Spinal cord (tissue), 10 donors: ENCODE data around the gene RHOBTB1. TPM values are rescaled to one million over a fixed set of nuclear protein-coding genes. Genes with fewer than 3 reads are reported as not detected.
A peak's percentile ranks its signal among the peaks of the same experiment; 100 is the strongest.

Experiments used
- DNase-seq, 6 donors: peaks; one replicate each; pipeline versions ENCODE4 v3.0.0 to v3.0.0-alpha.2; 2013 to 2015; ENCODE audit warnings: low spot score in 6 of 6, low read depth in 4 of 6
- H3K27ac ChIP-seq: one replicate; pipeline ENCODE4 v1.5.1; 2013; ENCODE audit warnings: low read depth, low read length, control low read depth
- H3K27me3 ChIP-seq: one replicate; pipeline ENCODE4 v1.6.1; 2013; ENCODE audit warnings: low read length; ENCODE audit not compliant: control insufficient read depth, insufficient read depth
- H3K36me3 ChIP-seq: one replicate; pipeline ENCODE4 v1.6.1; 2013; ENCODE audit warnings: low read length; ENCODE audit not compliant: control insufficient read depth, insufficient read depth
- H3K4me1 ChIP-seq: one replicate; pipeline ENCODE4 v1.6.1; 2013; ENCODE audit warnings: low read length; ENCODE audit not compliant: control insufficient read depth, insufficient read depth
- H3K4me3 ChIP-seq: one replicate; pipeline ENCODE4 v1.5.1; 2013; ENCODE audit warnings: low read depth, low read length, control low read depth
- H3K9me3 ChIP-seq: one replicate; pipeline ENCODE4 v1.6.1; 2013; ENCODE audit warnings: low read length; ENCODE audit not compliant: control insufficient read depth, insufficient read depth
- WGBS: methylation state at CpG from one replicate; pipeline ENCODE4 v1.1.5; 2013; ENCODE audit warnings: missing lambda C conversion rate; ENCODE audit not compliant: insufficient coverage; 5-methylcytosine and 5-hydroxymethylcytosine counted together
- polyA plus RNA-seq, 2 donors: library from polyadenylated mRNA; unstranded; fragments of 120-200 nt; gene quantifications; one replicate each; pipeline ENCODE4 v1.2.1, GENCODE V29; 2013; ENCODE audit not compliant: insufficient read length in 2 of 2
- total RNA-seq, 2 donors: library from RNA; depleted of rRNA in 1 of 2; stranded (reverse); fragments of 120-200 nt in 1 of 2; fragments of >200 nt in 1 of 2; gene quantifications; one replicate each; pipeline versions ENCODE4 v1.2.3 to v1.2.4, GENCODE V29; 2013 to 2014
- donor health status: healthy.

RHOBTB1 gene
- total and polyA plus RNA-seq, 4 donors = 16.7 to 55.4 (median 19.0) TPM

- H3K4me1 ChIP-seq = peaks cover 5% of the 10 kb centered on the region
- no peaks in the 10 kb centered on the region for H3K36me3 ChIP-seq
- H3K27me3 ChIP-seq = no peaks in the 10 kb centered on the region
- H3K27ac ChIP-seq = peak overlapping the region; percentile 44
- H3K4me3 ChIP-seq = no peak overlapping the region
- WGBS = 20% methylated on average over 3 of the region's 6 CpGs
- no peaks in the 10 kb centered on the region for H3K9me3 ChIP-seq
- peak in 5 of 6 donors; percentile 52 to 89 (median 73) for DNase-seq
Observed at GRCh38 chr10:60901561-60902235, 42.3 kb downstream of the RHOBTB1 start.

DNA sequence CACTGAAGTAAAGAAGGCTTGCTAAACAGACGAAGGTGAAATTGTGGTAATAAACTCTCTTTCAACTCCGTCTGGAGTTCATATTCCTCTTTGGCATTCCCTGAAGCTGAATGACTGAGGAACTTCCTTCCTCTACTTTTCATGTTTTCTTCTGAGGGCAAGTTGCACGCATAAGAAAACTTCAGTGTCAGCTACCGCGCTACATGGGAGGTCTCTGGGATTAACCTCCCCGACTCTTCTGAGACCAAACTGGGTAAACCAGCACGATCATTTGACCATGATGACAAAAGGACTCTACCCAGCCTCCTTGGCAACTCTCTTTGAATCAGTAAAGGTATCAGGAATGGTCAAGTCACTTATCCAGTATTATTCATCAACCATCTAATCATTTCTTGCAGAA is 44.7 kb downstream of the RHOBTB1 start:
- H3K4me1 ChIP-seq = peaks cover 5% of the 10 kb centered on the region
- no peaks in the 10 kb centered on the region for H3K9me3 ChIP-seq
- WGBS = no CpG with 5 or more reads among the region's 7 CpGs
- no peak overlapping the region for H3K27ac ChIP-seq
- H3K36me3 ChIP-seq = no peaks in the 10 kb centered on the region
- no peaks in the 10 kb centered on the region for H3K27me3 ChIP-seq
- no peak overlapping the region for H3K4me3 ChIP-seq
- no peak for DNase-seq

- WGBS = 72% methylated on average over 3 of the region's 5 CpGs
- peaks cover 5% of the 10 kb centered on the region for H3K4me1 ChIP-seq
Observed at GRCh38 chr10:60898321-60898720, 45.7 kb downstream of the RHOBTB1 start.

DNA sequence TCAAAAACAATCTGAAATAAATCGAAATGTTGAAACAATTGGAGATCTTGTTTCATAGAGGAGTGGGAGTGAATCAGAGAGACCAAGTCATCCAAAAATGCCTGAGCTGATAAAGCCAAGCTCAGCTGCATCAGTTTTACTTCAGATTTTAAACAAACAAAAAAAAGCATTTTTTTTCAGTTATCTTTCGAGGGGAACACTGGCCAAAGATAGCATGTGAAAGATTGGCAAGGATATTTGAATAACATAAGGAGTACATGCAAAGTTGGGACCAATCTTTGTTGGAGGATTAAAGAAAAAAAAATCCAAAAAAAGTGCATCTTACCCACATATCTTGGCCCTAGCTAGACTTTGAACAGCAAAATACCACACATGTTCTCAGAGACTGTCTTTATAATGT is 47.2 kb downstream of the RHOBTB1 start:
- Histone ChIP-seq H3K27ac (no peak overlapping the region), H3K27me3 (no peaks in the 10 kb centered on the region), H3K36me3 (no peaks in the 10 kb centered on the region), H3K4me1 (peaks cover 2% of the 10 kb centered on the region), H3K9me3 (no peaks in the 10 kb centered on the region), H3K4me3 (no peak overlapping the region)
- DNase-seq = peak in 1 of 6 donors; percentile 66
- no CpG with 5 or more reads among the region's 2 CpGs for WGBS

More at GRCh38 chr10:60898321-60898720, 45.7 kb downstream of the RHOBTB1 start:
- H3K27me3 ChIP-seq = no peaks in the 10 kb centered on the region
- H3K4me3 ChIP-seq = no peak overlapping the region
- no peak for DNase-seq
- H3K9me3 ChIP-seq = no peaks in the 10 kb centered on the region
- no peak overlapping the region for H3K27ac ChIP-seq
- H3K36me3 ChIP-seq = no peaks in the 10 kb centered on the region

GRCh38 chr10:60896033-60896432 is 48.0 kb downstream of the RHOBTB1 start:
- H3K27me3 ChIP-seq = no peaks in the 10 kb centered on the region
- no peaks in the 10 kb centered on the region for H3K4me1 ChIP-seq
- H3K27ac ChIP-seq = no peak overlapping the region
- H3K36me3 ChIP-seq = no peaks in the 10 kb centered on the region
- no peak overlapping the region for H3K4me3 ChIP-seq
- H3K9me3 ChIP-seq = no peaks in the 10 kb centered on the region
- peak in 2 of 6 donors; percentile 31 to 35 for DNase-seq

DNA sequence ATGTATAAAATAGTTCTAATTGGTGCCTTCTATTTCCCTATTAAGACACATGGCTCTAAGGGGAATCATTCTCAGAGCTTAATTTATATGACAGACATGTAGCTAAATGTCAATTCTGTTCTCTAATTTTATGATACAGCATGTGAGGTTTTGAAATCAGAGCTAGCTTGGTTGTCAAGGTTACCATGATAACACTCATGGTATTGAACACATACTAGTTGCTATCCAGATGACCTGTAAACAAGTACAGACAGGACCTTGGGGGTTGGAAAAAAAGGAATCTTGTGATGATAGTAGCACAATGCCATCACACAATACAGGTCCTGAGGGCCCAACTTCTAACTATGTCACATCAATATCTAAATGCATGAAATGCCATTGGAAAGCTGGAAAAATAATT is 49.2 kb downstream of the RHOBTB1 start:
- Histone ChIP-seq H3K4me3 (no peak overlapping the region), H3K9me3 (no peaks in the 10 kb centered on the region), H3K27me3 (no peaks in the 10 kb centered on the region), H3K36me3 (no peaks in the 10 kb centered on the region), H3K27ac (no peak overlapping the region), H3K4me1 (no peaks in the 10 kb centered on the region)
- DNase-seq = peak in 1 of 6 donors; percentile 60

GRCh38 chr10:60893231-60893630 is 50.8 kb downstream of the RHOBTB1 start:
- no peak for DNase-seq
- Histone ChIP-seq H3K27ac (no peak overlapping the region), H3K36me3 (peaks cover 3% of the 10 kb centered on the region), H3K27me3 (no peaks in the 10 kb centered on the region), H3K4me3 (no peak overlapping the region), H3K4me1 (no peaks in the 10 kb centered on the region), H3K9me3 (no peaks in the 10 kb centered on the region)
- WGBS = no CpG with 5 or more reads among the region's 3 CpGs

GRCh38 chr10:60892571-60892970 is 51.4 kb downstream of the RHOBTB1 start:
- WGBS = 93% methylated on average over 7 of the region's 8 CpGs

DNA sequence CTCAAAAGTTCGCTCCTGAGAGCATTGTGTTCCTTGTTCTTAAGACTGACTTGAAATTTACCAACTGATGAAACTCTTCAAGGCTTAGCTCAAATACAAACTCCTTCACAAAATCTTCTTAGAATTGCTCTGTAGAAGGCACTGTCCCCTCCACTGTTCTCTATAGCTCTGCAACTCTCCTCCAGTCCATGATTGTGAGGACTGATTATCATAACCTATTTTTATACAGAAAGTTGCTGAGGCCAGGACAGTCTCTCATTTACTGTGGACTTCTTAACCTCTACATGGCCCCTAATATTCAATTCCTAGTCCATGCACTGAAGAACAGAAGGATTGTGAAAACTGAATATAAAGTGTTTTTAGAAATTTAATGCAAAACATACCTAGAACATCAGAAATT is 53.2 kb downstream of the RHOBTB1 start:
- no peaks in the 10 kb centered on the region for H3K9me3 ChIP-seq
- H3K36me3 ChIP-seq = peaks cover 7% of the 10 kb centered on the region
- no peaks in the 10 kb centered on the region for H3K4me1 ChIP-seq
- H3K27ac ChIP-seq = no peak overlapping the region
- H3K4me3 ChIP-seq = no peak overlapping the region
- no peak for DNase-seq
- no peaks in the 10 kb centered on the region for H3K27me3 ChIP-seq
- WGBS = 100% methylated on average over 1 of the region's 1 CpG

More at GRCh38 chr10:60892571-60892970, 51.4 kb downstream of the RHOBTB1 start:
- Histone ChIP-seq H3K27ac (no peak overlapping the region), H3K4me3 (no peak overlapping the region), H3K9me3 (no peaks in the 10 kb centered on the region), H3K27me3 (no peaks in the 10 kb centered on the region), H3K36me3 (peaks cover 6% of the 10 kb centered on the region), H3K4me1 (no peaks in the 10 kb centered on the region)
- DNase-seq = no peak

DNA sequence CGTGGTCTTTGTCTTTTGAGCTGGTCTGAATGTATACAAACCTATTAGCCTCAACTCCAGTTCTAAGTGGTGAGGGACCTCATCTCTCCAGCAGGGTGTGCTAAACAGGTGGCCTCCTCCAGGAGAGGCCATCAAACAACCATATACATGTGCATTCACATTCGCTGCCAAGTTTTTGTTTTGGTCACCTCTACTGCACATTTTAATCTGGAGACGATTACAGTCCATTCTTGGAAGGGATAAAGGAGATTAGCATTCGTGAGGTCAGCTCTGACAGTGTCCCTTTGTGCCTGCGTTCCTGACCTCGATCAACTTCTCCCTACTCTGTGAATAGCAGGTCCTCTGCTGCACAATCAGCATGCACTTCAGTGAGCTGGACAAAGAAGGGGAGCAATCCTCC is 60.8 kb downstream of the RHOBTB1 start:
- no peak for DNase-seq
- Histone ChIP-seq H3K4me3 (no peak overlapping the region), H3K36me3 (peaks cover 9% of the 10 kb centered on the region), H3K27ac (no peak overlapping the region), H3K27me3 (no peaks in the 10 kb centered on the region), H3K4me1 (no peaks in the 10 kb centered on the region), H3K9me3 (no peaks in the 10 kb centered on the region)
- WGBS = 29% methylated on average over 3 of the region's 6 CpGs
